HG03558 (cell line): ENCODE data around the gene KCNMA1.

ENCODE experiments used
- ATAC-seq: cut with Tn5 transposase; IDR thresholded peaks from one replicate; pipeline ENCODE4 v1.9.1; 2021; ENCODE audit warnings: moderate number of reproducible peaks; ENCODE audit not compliant: unreplicated experiment; ENCODE audit errors: extremely low read depth

KCNMA1 gene

DNA sequence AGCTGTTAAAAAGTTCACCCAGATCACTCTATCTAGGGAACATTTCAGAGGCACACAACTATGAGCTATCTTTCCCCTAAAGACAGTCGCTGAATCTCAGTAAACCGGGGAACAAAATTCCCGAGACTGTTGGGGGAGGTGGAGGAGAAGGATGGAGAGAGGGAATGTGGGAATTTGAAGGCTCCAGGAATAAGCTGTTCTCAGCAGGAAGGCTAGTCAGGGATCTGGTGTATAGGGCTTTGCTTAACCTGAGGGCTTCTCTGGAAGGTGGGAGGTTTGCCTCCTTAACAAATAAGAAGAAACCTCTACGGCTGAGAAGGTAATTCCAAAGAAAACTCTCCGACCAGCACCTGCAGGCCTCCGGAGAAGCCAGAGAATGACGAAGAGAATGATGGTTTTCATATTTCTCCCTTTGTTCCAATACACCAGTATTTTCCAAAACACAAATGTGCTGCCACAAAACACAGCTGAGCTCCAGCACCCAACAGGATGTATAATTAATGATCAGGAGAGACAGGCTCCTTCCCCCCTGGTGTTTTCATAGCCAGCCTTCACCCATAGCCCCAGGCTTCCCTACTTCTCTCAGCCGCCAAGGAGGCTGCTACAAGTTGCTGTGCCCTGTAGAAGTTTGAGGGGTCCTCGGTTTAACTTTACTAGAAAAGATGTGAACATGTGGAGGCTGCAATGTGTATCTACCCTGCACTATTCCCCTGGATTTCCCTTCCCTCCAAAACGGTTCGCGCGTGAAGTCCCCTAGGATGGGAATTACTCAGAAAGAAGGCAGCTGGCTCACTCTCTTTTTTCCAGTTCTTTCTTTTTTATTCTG is 2.0 kb downstream of the KCNMA1 start:
- no peak for ATAC-seq

- no peak for ATAC-seq
These were observed 2.7 kb downstream of the KCNMA1 start for GRCh38 chr10:77634939-77635338.

DNA sequence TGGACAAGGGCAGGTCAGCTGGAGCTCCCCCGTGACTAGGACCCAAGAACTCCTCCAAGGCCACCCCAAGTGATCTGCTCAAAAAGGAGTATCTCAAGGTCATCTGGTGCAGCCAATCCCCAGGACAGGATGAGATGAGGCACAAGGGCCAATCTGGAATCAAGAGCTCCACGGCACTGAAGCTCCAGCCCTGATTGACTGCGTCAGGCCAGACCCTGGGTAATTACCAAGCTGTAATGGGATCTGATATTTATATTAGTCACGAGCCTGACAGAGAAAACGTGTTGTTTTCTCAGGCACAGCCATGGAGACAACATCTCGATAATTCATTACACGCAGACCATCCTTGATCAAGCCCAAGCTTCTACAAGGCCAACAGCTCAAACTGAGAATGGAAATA is 4.2 kb downstream of the KCNMA1 start:
- ATAC-seq, result no peak

- no peak for ATAC-seq
These were observed 6.4 kb downstream of the KCNMA1 start for GRCh38 chr10:77631241-77631640.

DNA sequence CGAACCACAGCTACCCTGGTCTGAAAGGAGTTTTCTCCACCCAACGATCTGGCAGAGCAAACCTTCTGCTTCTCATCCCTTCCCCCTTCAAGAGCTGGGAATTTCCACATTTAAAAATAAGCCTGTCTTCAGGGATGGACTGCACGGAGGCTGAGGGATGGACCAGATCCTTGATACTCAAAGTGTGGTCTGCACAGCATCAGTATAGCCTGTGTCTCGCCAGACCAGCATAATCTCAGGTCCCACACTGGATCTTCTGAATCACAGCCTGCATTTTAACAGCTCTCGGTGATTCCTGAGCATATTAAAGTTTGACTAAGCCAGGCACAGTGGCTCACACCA is 7.1 kb downstream of the KCNMA1 start:
- no peak for ATAC-seq

DNA sequence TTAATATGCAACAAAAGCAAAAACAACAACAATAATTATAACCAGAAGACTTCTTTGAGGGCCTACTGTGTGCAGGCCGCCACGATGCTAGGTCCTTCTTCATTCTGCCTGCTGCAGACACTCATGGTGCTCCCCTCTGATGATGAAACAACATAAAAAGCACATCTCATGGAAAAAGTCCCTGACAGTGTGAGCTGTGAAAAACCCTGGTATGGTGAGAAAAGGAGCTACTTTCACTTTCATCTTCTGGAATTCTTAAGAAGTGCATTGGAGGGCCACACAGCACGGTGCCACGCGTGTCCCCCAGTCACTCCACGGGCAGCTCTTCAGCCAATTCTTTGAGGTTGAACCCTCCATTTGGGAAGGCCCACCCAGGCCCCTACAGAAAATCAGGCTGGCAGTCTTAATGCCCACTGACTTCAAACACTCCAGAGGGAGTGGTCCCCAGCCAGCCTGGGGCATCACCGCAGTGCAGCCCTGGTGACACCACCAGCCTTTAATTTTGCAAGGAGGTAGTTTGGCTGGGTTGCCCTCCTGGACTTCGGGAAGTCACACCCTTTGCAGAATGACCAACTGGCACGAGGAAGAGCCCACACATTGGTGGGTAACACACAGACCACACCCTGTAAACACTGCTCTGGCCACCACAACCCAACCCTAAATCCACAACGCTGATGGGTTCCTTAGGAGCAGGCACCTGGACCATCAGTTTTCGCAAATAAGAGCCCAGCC is 7.7 kb downstream of the KCNMA1 start:
- ATAC-seq, result no peak

DNA sequence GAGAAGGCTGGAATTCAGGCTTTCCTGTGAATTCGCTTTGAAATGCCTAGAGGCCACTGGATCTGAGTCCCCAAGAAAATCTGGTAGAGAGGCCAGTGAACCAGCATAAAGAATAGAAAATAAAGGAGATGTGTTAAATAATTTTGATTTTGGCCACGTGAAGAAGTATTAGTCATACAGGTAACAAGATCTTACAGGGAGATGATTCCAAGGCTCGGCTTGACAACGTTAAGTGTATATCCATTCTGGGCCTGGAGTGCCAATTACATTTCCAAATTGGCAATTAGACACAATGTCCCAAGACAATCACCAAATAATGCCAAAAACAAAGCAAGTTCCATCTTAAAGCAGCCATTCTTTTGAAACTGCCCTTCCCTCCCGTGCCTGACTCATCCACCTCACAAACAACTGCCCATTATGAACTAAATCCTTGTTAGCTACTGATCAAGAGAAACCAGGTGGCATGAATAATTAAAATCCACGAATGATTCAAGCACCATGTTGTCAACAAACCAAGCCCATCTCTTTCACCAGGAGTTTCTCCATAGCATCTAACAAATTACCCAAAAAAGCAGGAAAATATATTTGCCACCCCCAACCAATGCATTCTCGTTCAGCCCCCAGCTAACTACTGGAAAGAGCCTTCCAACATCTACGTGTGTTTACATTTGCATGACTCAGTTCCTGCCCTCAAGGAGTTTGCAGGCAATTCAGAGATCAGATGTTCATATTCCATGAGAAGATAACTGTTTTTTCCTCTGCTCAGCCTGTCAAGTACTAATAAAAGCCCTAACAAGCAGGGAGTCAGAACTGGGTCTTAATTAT is 8.5 kb downstream of the KCNMA1 start:
- no peak for ATAC-seq

- no peak for ATAC-seq
These were observed 11.2 kb downstream of the KCNMA1 start for GRCh38 chr10:77626266-77626935.

DNA sequence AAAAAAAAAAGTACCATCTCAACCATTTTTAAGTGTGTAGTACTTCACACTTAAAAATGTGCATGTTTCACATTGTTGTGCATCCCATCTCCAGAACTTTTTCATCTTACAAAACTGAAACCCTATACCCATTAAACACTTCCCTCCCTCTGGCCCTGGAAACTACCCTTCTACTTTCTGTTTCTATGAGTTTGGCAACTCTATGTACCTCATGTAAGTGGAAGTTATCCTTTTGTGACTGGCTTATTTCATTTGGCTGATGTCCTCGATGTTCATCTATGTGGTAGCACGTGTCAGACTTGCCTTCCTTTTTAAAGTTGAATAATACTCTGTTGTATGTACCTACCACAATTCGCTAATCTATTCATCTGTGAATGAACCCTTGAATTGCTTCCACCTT is 12.2 kb downstream of the KCNMA1 start:
- ATAC-seq, result no peak

GRCh38 chr10:77622889-77623291 is 14.7 kb downstream of the KCNMA1 start:
- no peak for ATAC-seq

DNA sequence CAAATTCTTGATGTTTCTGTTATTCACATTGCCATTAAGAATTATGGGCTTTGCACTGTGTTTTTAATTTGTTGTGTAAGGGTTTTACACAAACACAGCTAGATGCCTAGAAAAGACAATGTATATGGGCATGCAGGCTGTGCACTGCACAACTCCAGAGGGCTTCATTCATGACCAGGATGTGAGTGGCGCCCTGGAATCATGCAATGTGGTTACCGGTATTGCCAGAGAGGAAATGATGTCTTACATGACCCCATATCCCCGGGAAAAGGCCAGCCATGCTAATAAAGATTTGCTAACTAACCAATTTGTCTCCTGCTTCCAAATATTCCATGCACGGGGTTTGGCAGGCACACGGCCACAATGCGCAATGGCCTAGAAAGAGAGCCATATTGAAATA is 16.9 kb downstream of the KCNMA1 start:
- ATAC-seq, result no peak

GRCh38 chr10:77619964-77620703 is 17.5 kb downstream of the KCNMA1 start:
- no peak for ATAC-seq

- no peak for ATAC-seq
These were observed 19.5 kb downstream of the KCNMA1 start for GRCh38 chr10:77618117-77618516.

DNA sequence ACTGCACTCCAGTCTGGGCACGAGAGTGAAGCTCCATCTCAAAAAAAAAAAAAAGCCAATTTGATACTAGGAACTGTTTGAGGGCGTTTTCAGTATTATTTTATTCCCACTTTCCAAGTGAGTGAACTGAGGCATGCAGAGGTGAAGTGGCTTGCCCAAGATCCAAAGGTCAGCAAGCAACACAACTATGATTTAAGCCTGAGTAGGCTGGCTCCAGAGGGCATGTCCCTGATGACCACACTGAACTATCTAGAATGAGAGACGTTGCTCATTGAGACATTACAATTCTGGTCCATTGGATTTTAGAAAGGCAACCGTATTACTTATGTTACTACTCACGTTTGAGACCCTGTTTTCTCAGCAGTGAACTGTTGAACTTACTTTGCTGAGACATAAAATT is 20.8 kb downstream of the KCNMA1 start:
- no peak for ATAC-seq

GRCh38 chr10:77614778-77615625 is 22.6 kb downstream of the KCNMA1 start:
- no peak for ATAC-seq

- no peak for ATAC-seq
These were observed 24.0 kb downstream of the KCNMA1 start for GRCh38 chr10:77613476-77614130.

GRCh38 chr10:77611670-77612069 is 25.9 kb downstream of the KCNMA1 start:
- no peak for ATAC-seq

DNA sequence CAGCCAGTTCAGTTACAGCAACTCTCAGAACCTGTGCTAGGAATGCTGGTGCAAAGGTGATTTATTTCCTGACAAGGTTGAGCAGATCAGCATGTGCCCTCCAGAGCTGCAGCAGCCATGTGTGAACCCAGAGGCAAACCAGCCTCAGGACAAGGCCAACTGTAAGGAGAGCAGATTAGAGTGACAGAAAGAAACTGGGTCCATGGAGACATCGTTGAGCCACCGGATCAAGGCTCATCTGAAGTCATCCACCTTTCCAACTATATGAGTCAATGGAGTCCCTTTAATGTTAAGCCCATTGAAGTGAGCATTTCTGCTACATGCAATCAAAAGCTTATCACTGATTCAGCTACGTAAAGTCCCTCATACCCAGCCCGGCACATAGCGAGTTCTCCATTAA is 26.4 kb downstream of the KCNMA1 start:
- no peak for ATAC-seq
